ENCODE results near the gene TCEANC2.

TCEANC2 gene

DNA sequence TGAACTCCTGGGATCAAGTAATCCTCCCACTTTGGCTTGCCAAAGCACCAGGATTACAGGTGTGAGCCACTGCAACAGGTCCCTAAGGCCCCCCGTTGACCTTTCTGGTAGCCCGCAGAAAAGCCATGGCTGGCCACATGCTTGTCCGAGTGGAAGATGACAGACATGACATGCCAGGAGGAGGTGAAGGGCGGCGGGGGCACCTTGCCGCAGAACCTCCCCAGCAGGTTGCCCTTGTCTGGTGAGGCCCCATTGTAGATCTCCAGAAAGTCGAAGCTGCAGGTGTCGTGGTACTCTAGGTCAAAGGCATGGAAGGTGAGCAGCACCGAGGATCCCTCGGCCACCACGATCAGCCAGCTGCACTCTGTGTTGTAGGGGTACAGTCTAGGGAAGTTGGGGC lies 91.0 kb downstream of the TCEANC2 start (continued):
- TF ChIP-seq, protein P1, sequence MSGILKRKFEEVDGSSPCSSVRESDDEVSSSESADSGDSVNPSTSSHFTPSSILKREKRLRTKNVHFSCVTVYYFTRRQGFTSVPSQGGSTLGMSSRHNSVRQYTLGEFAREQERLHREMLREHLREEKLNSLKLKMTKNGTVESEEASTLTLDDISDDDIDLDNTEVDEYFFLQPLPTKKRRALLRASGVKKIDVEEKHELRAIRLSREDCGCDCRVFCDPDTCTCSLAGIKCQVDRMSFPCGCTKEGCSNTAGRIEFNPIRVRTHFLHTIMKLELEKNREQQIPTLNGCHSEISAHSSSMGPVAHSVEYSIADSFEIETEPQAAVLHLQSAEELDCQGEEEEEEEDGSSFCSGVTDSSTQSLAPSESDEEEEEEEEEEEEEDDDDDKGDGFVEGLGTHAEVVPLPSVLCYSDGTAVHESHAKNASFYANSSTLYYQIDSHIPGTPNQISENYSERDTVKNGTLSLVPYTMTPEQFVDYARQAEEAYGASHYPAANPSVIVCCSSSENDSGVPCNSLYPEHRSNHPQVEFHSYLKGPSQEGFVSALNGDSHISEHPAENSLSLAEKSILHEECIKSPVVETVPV (CRISPR knock-in tag; IDR thresholded peaks at IDR 0.05): no peak
- no peak for TF ChIP-seq ISL1 (CRISPR knock-in tag; IDR thresholded peaks at IDR 0.05)
- TF ChIP-seq, protein P2, sequence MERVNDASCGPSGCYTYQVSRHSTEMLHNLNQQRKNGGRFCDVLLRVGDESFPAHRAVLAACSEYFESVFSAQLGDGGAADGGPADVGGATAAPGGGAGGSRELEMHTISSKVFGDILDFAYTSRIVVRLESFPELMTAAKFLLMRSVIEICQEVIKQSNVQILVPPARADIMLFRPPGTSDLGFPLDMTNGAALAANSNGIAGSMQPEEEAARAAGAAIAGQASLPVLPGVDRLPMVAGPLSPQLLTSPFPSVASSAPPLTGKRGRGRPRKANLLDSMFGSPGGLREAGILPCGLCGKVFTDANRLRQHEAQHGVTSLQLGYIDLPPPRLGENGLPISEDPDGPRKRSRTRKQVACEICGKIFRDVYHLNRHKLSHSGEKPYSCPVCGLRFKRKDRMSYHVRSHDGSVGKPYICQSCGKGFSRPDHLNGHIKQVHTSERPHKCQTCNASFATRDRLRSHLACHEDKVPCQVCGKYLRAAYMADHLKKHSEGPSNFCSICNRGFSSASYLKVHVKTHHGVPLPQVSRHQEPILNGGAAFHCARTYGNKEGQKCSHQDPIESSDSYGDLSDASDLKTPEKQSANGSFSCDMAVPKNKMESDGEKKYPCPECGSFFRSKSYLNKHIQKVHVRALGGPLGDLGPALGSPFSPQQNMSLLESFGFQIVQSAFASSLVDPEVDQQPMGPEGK (CRISPR knock-in tag; IDR thresholded peaks at IDR 0.05; ENCODE audit: borderline replicate concordance): no peak
- TF ChIP-seq GLIS3 (CRISPR knock-in tag; IDR thresholded peaks at IDR 0.05): no peak
- TF ChIP-seq BACH2 (CRISPR knock-in tag; IDR thresholded peaks at IDR 0.05; ENCODE audit: borderline replicate concordance): no peak
- no peak for TF ChIP-seq ZNF8 (CRISPR knock-in tag; IDR thresholded peaks at IDR 0.05)
- no peak for TF ChIP-seq ESRRG (CRISPR knock-in tag; IDR thresholded peaks at IDR 0.05)
- TF ChIP-seq ZNF565 (CRISPR knock-in tag; conservative IDR thresholded peaks at IDR 0.05; ENCODE audit: low read depth): no peak
- TF ChIP-seq ZFP3 (CRISPR knock-in tag; IDR thresholded peaks at IDR 0.05): no peak
- no peak for TF ChIP-seq TCF4 (CRISPR knock-in tag; IDR thresholded peaks at IDR 0.05; ENCODE audit: borderline replicate concordance)
- no peak for TF ChIP-seq ZC3H10 (CRISPR knock-in tag; IDR thresholded peaks at IDR 0.05)
- no peak for TF ChIP-seq TOX (CRISPR knock-in tag; IDR thresholded peaks at IDR 0.05; ENCODE audit: borderline replicate concordance)

DNA sequence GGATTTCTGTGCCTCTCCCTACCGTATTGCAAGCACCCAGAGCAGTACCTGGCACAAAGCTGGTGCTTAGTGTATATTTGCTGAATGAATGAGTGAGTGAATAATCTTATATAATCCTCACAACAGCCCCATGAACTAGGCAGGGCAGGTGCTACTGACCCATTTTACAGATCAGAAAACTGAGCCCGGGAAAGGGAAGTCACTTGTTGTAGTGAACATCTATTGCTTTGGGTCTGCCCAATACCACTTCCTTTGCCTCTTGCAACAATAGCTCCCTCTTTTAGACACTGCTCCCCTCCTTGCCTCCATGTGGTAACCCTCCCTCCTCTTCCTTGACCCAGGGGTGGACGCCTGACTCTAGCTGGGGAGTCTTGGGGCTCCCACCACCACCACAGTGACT lies 96.3 kb downstream of the TCEANC2 start:
- no peak for TF ChIP-seq SNAI2 (CRISPR knock-in tag; IDR thresholded peaks at IDR 0.05)
- TF ChIP-seq ESRRG (CRISPR knock-in tag; IDR thresholded peaks at IDR 0.05): no peak
- no peak for TF ChIP-seq ZNF8 (CRISPR knock-in tag; IDR thresholded peaks at IDR 0.05)
- TF ChIP-seq PPARA (CRISPR knock-in tag; IDR thresholded peaks at IDR 0.05; ENCODE audit: borderline replicate concordance): no peak
- no peak for TF ChIP-seq ZFP30 (CRISPR knock-in tag; IDR thresholded peaks at IDR 0.05)
- ATAC-seq: no peak

DNA sequence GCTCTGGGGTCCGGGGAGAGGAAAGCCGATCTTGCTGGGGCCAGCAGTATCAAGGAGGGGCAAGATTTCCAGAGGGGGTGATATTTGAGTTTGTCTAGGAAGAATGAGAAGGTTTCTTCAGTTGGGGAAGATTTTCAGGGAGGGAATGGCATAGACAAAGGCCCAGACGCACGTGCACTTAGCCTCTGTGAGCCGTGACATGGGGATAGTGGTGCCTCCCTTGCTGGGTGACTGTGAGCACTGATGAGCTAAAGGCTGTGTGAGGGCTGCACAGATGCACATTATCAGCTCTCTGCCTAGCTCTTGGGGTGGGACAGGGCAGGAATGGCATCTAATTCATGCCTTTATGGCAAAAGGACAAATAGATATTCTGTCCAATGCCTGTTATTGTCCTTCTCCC lies 97.6 kb downstream of the TCEANC2 start:
- ATAC-seq: no peak
- TF ChIP-seq, protein P1 (CRISPR knock-in tag; IDR thresholded peaks at IDR 0.05): no peak
- no peak for TF ChIP-seq ZNF70 (CRISPR knock-in tag; IDR thresholded peaks at IDR 0.05)
- TF ChIP-seq, protein P3, sequence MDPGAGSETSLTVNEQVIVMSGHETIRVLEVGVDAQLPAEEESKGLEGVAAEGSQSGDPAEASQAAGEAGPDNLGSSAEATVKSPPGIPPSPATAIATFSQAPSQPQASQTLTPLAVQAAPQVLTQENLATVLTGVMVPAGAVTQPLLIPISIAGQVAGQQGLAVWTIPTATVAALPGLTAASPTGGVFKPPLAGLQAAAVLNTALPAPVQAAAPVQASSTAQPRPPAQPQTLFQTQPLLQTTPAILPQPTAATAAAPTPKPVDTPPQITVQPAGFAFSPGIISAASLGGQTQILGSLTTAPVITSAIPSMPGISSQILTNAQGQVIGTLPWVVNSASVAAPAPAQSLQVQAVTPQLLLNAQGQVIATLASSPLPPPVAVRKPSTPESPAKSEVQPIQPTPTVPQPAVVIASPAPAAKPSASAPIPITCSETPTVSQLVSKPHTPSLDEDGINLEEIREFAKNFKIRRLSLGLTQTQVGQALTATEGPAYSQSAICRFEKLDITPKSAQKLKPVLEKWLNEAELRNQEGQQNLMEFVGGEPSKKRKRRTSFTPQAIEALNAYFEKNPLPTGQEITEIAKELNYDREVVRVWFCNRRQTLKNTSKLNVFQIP (CRISPR knock-in tag; IDR thresholded peaks at IDR 0.05; ENCODE audit: borderline replicate concordance, low read depth): no peak
- TF ChIP-seq, protein P2 (CRISPR knock-in tag; IDR thresholded peaks at IDR 0.05; ENCODE audit: borderline replicate concordance): no peak

DNA sequence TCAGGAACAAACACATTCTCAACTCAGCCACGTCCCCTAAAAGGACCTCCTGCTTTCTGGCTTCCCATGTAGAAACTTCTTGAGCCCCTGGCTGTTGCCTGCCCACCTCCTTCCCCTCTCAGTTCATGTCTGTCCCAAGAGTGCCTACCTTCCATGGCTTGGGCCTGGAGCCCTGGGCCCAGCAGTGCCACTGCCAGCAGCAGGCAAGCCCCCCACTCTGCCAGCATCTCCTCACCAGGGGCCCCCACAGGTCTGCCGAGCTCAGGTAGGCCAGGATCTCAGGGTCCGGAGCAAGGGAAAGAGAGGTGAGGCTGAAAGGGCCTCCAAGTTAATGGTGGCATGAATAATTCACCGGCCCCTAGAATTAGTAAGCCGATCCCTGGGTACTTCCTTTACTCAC lies 99.3 kb downstream of the TCEANC2 start, which contains the start of gene CDCP2:
CDCP2 (minus strand) TSS at position 305 of the 400 bp plus-strand sequence; CDS start at position 227, 78 bp downstream.
- ATAC-seq: no peak
- TF ChIP-seq, protein P1 (CRISPR knock-in tag; IDR thresholded peaks at IDR 0.05): no peak
- TF ChIP-seq ZNF8 (CRISPR knock-in tag; IDR thresholded peaks at IDR 0.05) (no peak), ZNF565 (CRISPR knock-in tag; conservative IDR thresholded peaks at IDR 0.05; ENCODE audit: low read depth) (no peak), CSDC2 (CRISPR knock-in tag; IDR thresholded peaks at IDR 0.05) (no peak), ARNTL (CRISPR knock-in tag; IDR thresholded peaks at IDR 0.05; ENCODE audit: borderline replicate concordance, low read depth) (no peak), BACH2 (CRISPR knock-in tag; IDR thresholded peaks at IDR 0.05; ENCODE audit: borderline replicate concordance) (no peak), RARB (CRISPR knock-in tag; IDR thresholded peaks at IDR 0.05) (no peak), ZC3H10 (CRISPR knock-in tag; IDR thresholded peaks at IDR 0.05) (no peak), SNAI2 (CRISPR knock-in tag; IDR thresholded peaks at IDR 0.05) (no peak), PPARA (CRISPR knock-in tag; IDR thresholded peaks at IDR 0.05; ENCODE audit: borderline replicate concordance) (no peak), ZNF70 (CRISPR knock-in tag; IDR thresholded peaks at IDR 0.05) (no peak), ZFP30 (CRISPR knock-in tag; IDR thresholded peaks at IDR 0.05) (no peak)
- TF ChIP-seq, protein P4, sequence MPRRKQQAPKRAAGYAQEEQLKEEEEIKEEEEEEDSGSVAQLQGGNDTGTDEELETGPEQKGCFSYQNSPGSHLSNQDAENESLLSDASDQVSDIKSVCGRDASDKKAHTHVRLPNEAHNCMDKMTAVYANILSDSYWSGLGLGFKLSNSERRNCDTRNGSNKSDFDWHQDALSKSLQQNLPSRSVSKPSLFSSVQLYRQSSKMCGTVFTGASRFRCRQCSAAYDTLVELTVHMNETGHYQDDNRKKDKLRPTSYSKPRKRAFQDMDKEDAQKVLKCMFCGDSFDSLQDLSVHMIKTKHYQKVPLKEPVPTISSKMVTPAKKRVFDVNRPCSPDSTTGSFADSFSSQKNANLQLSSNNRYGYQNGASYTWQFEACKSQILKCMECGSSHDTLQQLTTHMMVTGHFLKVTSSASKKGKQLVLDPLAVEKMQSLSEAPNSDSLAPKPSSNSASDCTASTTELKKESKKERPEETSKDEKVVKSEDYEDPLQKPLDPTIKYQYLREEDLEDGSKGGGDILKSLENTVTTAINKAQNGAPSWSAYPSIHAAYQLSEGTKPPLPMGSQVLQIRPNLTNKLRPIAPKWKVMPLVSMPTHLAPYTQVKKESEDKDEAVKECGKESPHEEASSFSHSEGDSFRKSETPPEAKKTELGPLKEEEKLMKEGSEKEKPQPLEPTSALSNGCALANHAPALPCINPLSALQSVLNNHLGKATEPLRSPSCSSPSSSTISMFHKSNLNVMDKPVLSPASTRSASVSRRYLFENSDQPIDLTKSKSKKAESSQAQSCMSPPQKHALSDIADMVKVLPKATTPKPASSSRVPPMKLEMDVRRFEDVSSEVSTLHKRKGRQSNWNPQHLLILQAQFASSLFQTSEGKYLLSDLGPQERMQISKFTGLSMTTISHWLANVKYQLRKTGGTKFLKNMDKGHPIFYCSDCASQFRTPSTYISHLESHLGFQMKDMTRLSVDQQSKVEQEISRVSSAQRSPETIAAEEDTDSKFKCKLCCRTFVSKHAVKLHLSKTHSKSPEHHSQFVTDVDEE (CRISPR knock-in tag; IDR thresholded peaks at IDR 0.05): no peak
- TF ChIP-seq, protein P3 (CRISPR knock-in tag; IDR thresholded peaks at IDR 0.05; ENCODE audit: borderline replicate concordance, low read depth): no peak

Measured in SK-N-SH treated with all-trans-retinoic acid at 6 μM for 48 hours (cell line).